Caco-2 (cell line): ENCODE results near the gene SMG7. TPM values are rescaled to one million over a fixed set of nuclear protein-coding genes. Genes with fewer than 3 reads are reported as not detected.

Source experiments
- BruUV-seq: library from RNA; stranded (reverse); fragments of 400-500 nt; replicated peaks from 2 replicates; lab custom pipeline; 2021; lab: Mats Ljungman, UMichigan
- CTCF ChIA-PET: fragments of 300-600 bp; sonication (Branson Sonifier 250); formaldehyde crosslinking; loops from one replicate; lab custom pipeline; 2022; ENCODE audit warnings: antibody characterized with exemption; lab: Charles Lee
- POLR2A ChIA-PET: fragments of 300-600 bp; sonication (Branson Sonifier 250); formaldehyde crosslinking; loops from one replicate; lab custom pipeline; 2022; ENCODE audit warnings: antibody characterized with exemption; lab: Charles Lee
- DNase-seq, 2 experiments: peaks; one replicate each; pipeline versions ENCODE4 v3.0.0 to v3.0.0-alpha.2; 2020 to 2022
- H3K27me3 ChIP-seq: replicated peaks from 2 replicates; pipeline ENCODE4 v1.6.0; 2011; ENCODE audit warnings: low read length; ENCODE audit not compliant: control insufficient read depth, insufficient read depth
- H3K36me3 ChIP-seq: 2 replicates; pipeline ENCODE4 v1.5.1; 2011; ENCODE audit warnings: low read length; ENCODE audit not compliant: control insufficient read depth, insufficient read depth
- H3K4me1 ChIP-seq: fragments of 250-450 bp; sonication (Bioruptor Pico); 2 replicates; pipeline ENCODE4 v1.5.1; 2020; ENCODE audit warnings: mild to moderate bottlenecking
- H3K4me3 ChIP-seq: 2 replicates; pipeline ENCODE4 v1.5.1; 2011; ENCODE audit warnings: low read depth, mild to moderate bottlenecking, control low read depth, low read length
- H3K9me3 ChIP-seq: fragments of 250-450 bp; sonication (Bioruptor Pico); 2 replicates; pipeline ENCODE4 v1.5.1; 2020; ENCODE audit warnings: mild to moderate bottlenecking, moderate library complexity
- H3K27ac Mint-ChIP-seq: one replicate; pipeline ENCODE4 v1.8.0; 2022; ENCODE audit warnings: mixed read lengths; ENCODE audit not compliant: unreplicated experiment
- H3K27me3 Mint-ChIP-seq: one replicate; pipeline ENCODE4 v1.8.0; 2022; ENCODE audit warnings: mixed read lengths; ENCODE audit not compliant: insufficient read depth, unreplicated experiment
- H3K36me3 Mint-ChIP-seq: one replicate; pipeline ENCODE4 v1.8.0; 2022; ENCODE audit warnings: mild to moderate bottlenecking, mixed read lengths; ENCODE audit not compliant: insufficient read depth, unreplicated experiment
- H3K4me1 Mint-ChIP-seq: one replicate; pipeline ENCODE4 v1.8.0; 2022; ENCODE audit warnings: low read depth, mixed read lengths; ENCODE audit not compliant: unreplicated experiment
- H3K4me3 Mint-ChIP-seq: one replicate; pipeline ENCODE4 v1.8.0; 2022; ENCODE audit warnings: mild to moderate bottlenecking, moderate library complexity, mixed read lengths; ENCODE audit not compliant: unreplicated experiment
- H3K9me3 Mint-ChIP-seq: one replicate; pipeline ENCODE4 v1.8.0; 2022; ENCODE audit warnings: mixed read lengths; ENCODE audit not compliant: unreplicated experiment
- intact Hi-C: fragments of 100-400 bp; cut with micrococcal nuclease; formaldehyde crosslinking; loops from one replicate; pipeline ENCODE4 v1.10.0; 2022; ENCODE audit not compliant: unreplicated experiment
- total RNA-seq: library from RNA; stranded (reverse); gene quantifications from 2 replicates; pipeline ENCODE4 v1.2.3, GENCODE V29; 2022
- TF ChIP-seq, protein P1 (sequence below), 2 experiments: fragments of 200-600 bp in 1 of 2; IDR thresholded peaks; 1 replicate in 1 of 2; 2 replicates in 1 of 2; pipeline versions ENCODE4 v1.5.1 to v1.8.0; 2011 to 2022; ENCODE audit warnings: antibody characterized with exemption in 1 of 2, control low read depth in 1 of 2, inconsistent platforms in 1 of 2, low read depth in 1 of 2, low read length in 1 of 2, mild to moderate bottlenecking in 1 of 2, moderate library complexity in 1 of 2; ENCODE audit not compliant: insufficient read depth in 1 of 2, severe bottlenecking in 1 of 2, unreplicated experiment in 1 of 2

The SMG7 gene
- total RNA-seq, 1 experiment from 2014 or later = 57.8 TPM

DNA sequence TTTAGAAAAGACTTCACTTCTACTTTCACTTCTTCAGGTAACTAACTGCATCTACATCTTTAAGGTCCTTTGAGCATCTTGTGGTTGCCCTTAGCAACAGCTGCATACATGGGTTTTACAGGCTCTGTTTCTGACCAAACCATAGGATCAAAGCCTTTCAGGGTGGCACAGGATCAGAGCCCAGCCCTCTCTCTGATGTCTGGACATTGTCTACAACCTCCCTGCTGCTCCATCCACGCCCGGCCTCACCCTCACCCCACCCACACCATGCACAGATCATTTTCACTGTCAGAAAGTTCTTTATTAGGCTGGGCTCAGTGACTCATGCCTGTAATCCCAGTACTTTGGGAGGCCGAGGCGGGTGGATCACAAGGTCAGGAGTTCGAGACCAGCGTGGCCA lies 112.7 kb downstream of the SMG7 start:
- BruUV-seq = no TSS peak

DNA sequence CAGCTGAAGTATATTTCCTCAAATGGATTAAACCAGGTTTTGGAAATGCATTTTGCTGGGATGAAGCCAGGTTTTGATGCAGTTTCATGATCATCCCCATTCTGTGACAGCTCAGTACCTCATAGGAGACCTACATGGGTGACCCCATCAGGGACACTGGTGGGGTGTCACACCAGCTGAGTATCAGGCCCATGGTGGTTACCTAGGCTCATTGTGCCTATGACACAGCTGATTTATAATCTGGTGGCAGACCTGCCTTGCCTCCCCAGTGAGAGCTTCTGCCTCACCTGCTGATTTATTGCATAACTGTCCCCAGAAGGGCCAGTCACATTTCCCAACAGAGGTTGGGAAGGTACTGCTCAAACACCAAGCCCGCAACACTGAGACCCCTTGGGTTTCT lies 114.2 kb downstream of the SMG7 start:
- no peaks in the 10 kb centered on the region for H3K4me1 ChIP-seq
- H3K4me3 ChIP-seq = no peak overlapping the region
- Mint-ChIP-seq H3K4me3 (no peak overlapping the region), H3K27ac (no peak overlapping the region), H3K9me3 (no peaks in the 10 kb centered on the region), H3K4me1 (peaks cover 17% of the 10 kb centered on the region), H3K36me3 (no peaks in the 10 kb centered on the region), H3K27me3 (no peaks in the 10 kb centered on the region)
- no peaks in the 10 kb centered on the region for H3K36me3 ChIP-seq
- H3K27me3 ChIP-seq = no peaks in the 10 kb centered on the region
- TF ChIP-seq, protein P1, sequence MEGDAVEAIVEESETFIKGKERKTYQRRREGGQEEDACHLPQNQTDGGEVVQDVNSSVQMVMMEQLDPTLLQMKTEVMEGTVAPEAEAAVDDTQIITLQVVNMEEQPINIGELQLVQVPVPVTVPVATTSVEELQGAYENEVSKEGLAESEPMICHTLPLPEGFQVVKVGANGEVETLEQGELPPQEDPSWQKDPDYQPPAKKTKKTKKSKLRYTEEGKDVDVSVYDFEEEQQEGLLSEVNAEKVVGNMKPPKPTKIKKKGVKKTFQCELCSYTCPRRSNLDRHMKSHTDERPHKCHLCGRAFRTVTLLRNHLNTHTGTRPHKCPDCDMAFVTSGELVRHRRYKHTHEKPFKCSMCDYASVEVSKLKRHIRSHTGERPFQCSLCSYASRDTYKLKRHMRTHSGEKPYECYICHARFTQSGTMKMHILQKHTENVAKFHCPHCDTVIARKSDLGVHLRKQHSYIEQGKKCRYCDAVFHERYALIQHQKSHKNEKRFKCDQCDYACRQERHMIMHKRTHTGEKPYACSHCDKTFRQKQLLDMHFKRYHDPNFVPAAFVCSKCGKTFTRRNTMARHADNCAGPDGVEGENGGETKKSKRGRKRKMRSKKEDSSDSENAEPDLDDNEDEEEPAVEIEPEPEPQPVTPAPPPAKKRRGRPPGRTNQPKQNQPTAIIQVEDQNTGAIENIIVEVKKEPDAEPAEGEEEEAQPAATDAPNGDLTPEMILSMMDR (IDR thresholded peaks at IDR 0.05; ENCODE audit: insufficient read depth in 1 of 2, low read depth in 1 of 2, low read length in 1 of 2, severe bottlenecking in 1 of 2, unreplicated experiment in 1 of 2) = no peak
- ChIA-PET CTCF (no interaction called here), POLR2A (no interaction called here)
- no peaks in the 10 kb centered on the region for H3K9me3 ChIP-seq
- no TSS peak for BruUV-seq
- intact Hi-C loops = no loop called here
- no peak for DNase-seq

More for the DNA sequence above, 112.7 kb downstream of the SMG7 start:
- no peaks in the 10 kb centered on the region for H3K36me3 Mint-ChIP-seq
- Histone ChIP-seq H3K4me1 (no peaks in the 10 kb centered on the region), H3K4me3 (no peak overlapping the region), H3K36me3 (no peaks in the 10 kb centered on the region), H3K9me3 (no peaks in the 10 kb centered on the region), H3K27me3 (no peaks in the 10 kb centered on the region)
- ChIA-PET POLR2A (no interaction called here), CTCF (no interaction called here)
- H3K4me3 Mint-ChIP-seq = no peak overlapping the region
- peak overlapping the region; percentile 55 for H3K27ac Mint-ChIP-seq
- H3K9me3 Mint-ChIP-seq = no peaks in the 10 kb centered on the region
- DNase-seq = no peak
- intact Hi-C loops = no loop called here
- H3K27me3 Mint-ChIP-seq = no peaks in the 10 kb centered on the region
- peaks cover 17% of the 10 kb centered on the region for H3K4me1 Mint-ChIP-seq
- TF ChIP-seq, protein P1 (IDR thresholded peaks at IDR 0.05; ENCODE audit: insufficient read depth in 1 of 2, low read depth in 1 of 2, low read length in 1 of 2, severe bottlenecking in 1 of 2, unreplicated experiment in 1 of 2) = no peak

DNA sequence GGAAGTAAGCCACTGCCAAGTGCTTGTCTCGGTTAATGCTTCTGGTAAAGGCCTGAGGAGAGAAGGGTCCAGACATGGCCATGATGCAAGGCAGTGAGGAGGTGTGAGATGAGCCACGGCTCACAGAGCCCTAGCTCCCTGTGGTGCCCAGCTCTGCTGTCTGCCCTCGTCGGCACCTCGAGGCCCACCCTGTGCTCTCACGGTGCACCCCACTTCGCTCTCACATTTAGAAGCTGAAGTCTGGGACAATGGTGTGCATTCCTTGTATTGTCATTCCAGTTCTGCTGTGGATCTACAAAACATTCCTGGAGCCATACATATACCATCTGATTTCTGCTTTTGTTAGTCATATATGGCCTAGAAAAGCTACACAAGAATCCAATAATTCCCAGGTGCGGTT lies 114.6 kb downstream of the SMG7 start:
- Histone ChIP-seq H3K4me3 (no peak overlapping the region), H3K27me3 (no peaks in the 10 kb centered on the region), H3K9me3 (no peaks in the 10 kb centered on the region), H3K4me1 (no peaks in the 10 kb centered on the region), H3K36me3 (no peaks in the 10 kb centered on the region)
- CTCF ChIA-PET = no interaction called here
- Mint-ChIP-seq H3K36me3 (no peaks in the 10 kb centered on the region), H3K4me1 (peaks cover 17% of the 10 kb centered on the region), H3K4me3 (no peak overlapping the region), H3K9me3 (no peaks in the 10 kb centered on the region), H3K27me3 (no peaks in the 10 kb centered on the region), H3K27ac (no peak overlapping the region)
- BruUV-seq = no TSS peak
- intact Hi-C loops = no loop called here
- POLR2A ChIA-PET = no interaction called here
- TF ChIP-seq, protein P1 (IDR thresholded peaks at IDR 0.05; ENCODE audit: insufficient read depth in 1 of 2, low read depth in 1 of 2, low read length in 1 of 2, severe bottlenecking in 1 of 2, unreplicated experiment in 1 of 2) = no peak
- no peak for DNase-seq
